Ovary (tissue), 3 donors: Measurements from ENCODE around the gene NANP.

ENCODE experiments used
- CTCF ChIP-seq, 3 donors: fragments of 450-650 bp in 2 of 3; fragments of 200-600 bp in 1 of 3; IDR thresholded peaks; one replicate each; pipeline versions ENCODE4 v1.5.1 to v1.8.0; 2016 to 2022; ENCODE audit warnings: antibody characterized with exemption in 3 of 3, mild to moderate bottlenecking in 1 of 3
- EP300 ChIP-seq: sonication (generic); formaldehyde crosslinking; IDR thresholded peaks from one replicate; pipeline ENCODE4 v1.6.1; 2017; ENCODE audit warnings: antibody characterized with exemption
- donor health status: DM: no; HTN: no; CAD: no.

GRCh38 chr20:25643716-25644115, 19.9 kb upstream of the NANP start:
- TF ChIP-seq CTCF (IDR thresholded peaks at IDR 0.05) (no peak), EP300 (no peak)
